Psoas muscle (tissue), 8 donors: ENCODE results near the gene ZSWIM5. TPM values are rescaled to one million over a fixed set of nuclear protein-coding genes. Genes with fewer than 3 reads are reported as not detected.

Experiments
- ATAC-seq, 4 donors: fragments of 200-7000 bp; cut with Tn5 transposase; one replicate each; pipeline ENCODE4 v1.9.1; 2020; ENCODE audit warnings: moderate library complexity in 3 of 4, mild to moderate bottlenecking in 2 of 4
- DNase-seq, 2 donors: peaks; one replicate each; pipeline ENCODE4 v3.0.0-alpha.2; 2020
- H3K27ac ChIP-seq: fragments of 200-600 bp; one replicate; pipeline ENCODE4 v1.8.0; 2022
- H3K27me3 ChIP-seq, 3 donors: fragments of 200-600 bp in 1 of 3; one replicate each; pipeline versions ENCODE4 v1.6.1 to v1.8.0; 2013 to 2022; ENCODE audit warnings: low read length in 2 of 3, mild to moderate bottlenecking in 2 of 3, moderate library complexity in 1 of 3; ENCODE audit not compliant: insufficient read depth in 3 of 3
- H3K36me3 ChIP-seq, 2 donors: fragments of 200-600 bp in 1 of 2; one replicate each; pipeline versions ENCODE4 v1.6.1 to v1.8.0; 2013 to 2022; ENCODE audit warnings: low read depth in 1 of 2, mild to moderate bottlenecking in 1 of 2, moderate library complexity in 1 of 2; ENCODE audit not compliant: insufficient read depth in 1 of 2
- H3K4me1 ChIP-seq: fragments of 200-600 bp; one replicate; pipeline ENCODE4 v1.8.0; 2022
- H3K4me3 ChIP-seq: fragments of 200-600 bp; one replicate; pipeline ENCODE4 v1.8.0; 2022; ENCODE audit warnings: mild to moderate bottlenecking
- H3K9me3 ChIP-seq: fragments of 200-600 bp; one replicate; pipeline ENCODE4 v1.8.0; 2022
- CTCF ChIP-seq: fragments of 200-600 bp; IDR thresholded peaks from one replicate; pipeline ENCODE4 v1.8.0; 2022; ENCODE audit warnings: antibody characterized with exemption
- WGBS, 3 donors: extraction: QIAGEN DNeasy Blood & Tissue Kit; methylation state at CpG; one replicate each; pipeline versions ENCODE4 v1.1.6 to v1.1.7; 2013; 5-methylcytosine and 5-hydroxymethylcytosine counted together
- intact Hi-C, 2 donors: fragments of 100-400 bp; cut with DNase I; formaldehyde crosslinking; loops; one replicate each; pipeline versions ENCODE4 v1.11.0 to v1.14.2; 2022
- polyA plus RNA-seq, 3 donors: library from polyadenylated mRNA; stranded (reverse); fragments of 200-250 nt; gene quantifications; one replicate each; pipeline ENCODE4 v1.2.3, GENCODE V29; 2013
- total RNA-seq, 4 donors: library from RNA; stranded (reverse); fragmentation: NEBNext Ultra II Directional in 2 of 4; extraction: Animal tissue kit (Norgen Biotek cat#: 25700) in 2 of 4; gene quantifications; one replicate each; pipeline versions ENCODE4 v1.2.1 to v1.2.4, GENCODE V29; 2021 to 2023
- donor health status: healthy with polysubstance abuse.
- donor health status: DM: no; HTN: no; CAD: no; lungs with moderate emphysema.
- donor health status: Bipolar disorder and iron deficiency.
- donor health status: healthy.
- donor health status: DM: yes; HTN: yes; CAD: no.
- donor health status: DM: no; HTN: no; CAD: no.
- donor health status: DM: no; HTN: no; CAD: no.
- donor health status: DM: yes; HTN: yes; CAD: no.

The ZSWIM5 gene
- total and polyA plus RNA-seq, 7 donors = 0.03 to 0.98 (median 0.50) TPM

GRCh38 chr1:45059829-45060228 lies 146.6 kb downstream of the ZSWIM5 start:
- ATAC-seq = no peak
- 70 to 82% (median 79%) methylated on average over 2 of the region's 2 CpGs for WGBS, 3 donors
- Histone ChIP-seq H3K27ac (no peak overlapping the region), H3K9me3 (no peaks in the 10 kb centered on the region), H3K4me3 (no peak overlapping the region), H3K4me1 (no peaks in the 10 kb centered on the region), H3K36me3 (no peaks in the 10 kb centered on the region), H3K27me3 (peaks cover 0 to 2% (median 0%) of the 10 kb centered on the region in 3 donors)
- TF ChIP-seq CTCF = no peak
- intact Hi-C loops = no loop called here
- DNase-seq = no peak

GRCh38 chr1:45057542-45057941 lies 148.9 kb downstream of the ZSWIM5 start:
- Histone ChIP-seq H3K4me1 (no peaks in the 10 kb centered on the region), H3K36me3 (no peaks in the 10 kb centered on the region), H3K27me3 (peaks cover 0 to 2% (median 0%) of the 10 kb centered on the region in 3 donors), H3K4me3 (no peak overlapping the region), H3K9me3 (no peaks in the 10 kb centered on the region), H3K27ac (no peak overlapping the region)
- DNase-seq (no peak), ATAC-seq (no peak)
- WGBS, 3 donors = 79 to 89% (median 87%) methylated on average over 1 of the region's 1 CpG
- TF ChIP-seq CTCF = no peak
- intact Hi-C loops = no loop called here

GRCh38 chr1:45051005-45051772 lies 155.2 kb downstream of the ZSWIM5 start:
- H3K27me3 ChIP-seq = peaks cover 0 to 2% (median 0%) of the 10 kb centered on the region in 3 donors
- no peaks in the 10 kb centered on the region for H3K36me3 ChIP-seq
- intact Hi-C loops = no loop called here
- TF ChIP-seq CTCF = no peak
- no peak overlapping the region for H3K27ac ChIP-seq
- WGBS, 3 donors = 50 to 72% (median 68%) methylated on average over 2 of the region's 2 CpGs
- H3K9me3 ChIP-seq = no peaks in the 10 kb centered on the region
- H3K4me1 ChIP-seq = peaks cover 8% of the 10 kb centered on the region
- H3K4me3 ChIP-seq = no peak overlapping the region
- ATAC-seq (no peak), DNase-seq (no peak)

GRCh38 chr1:45047032-45047431 lies 159.4 kb downstream of the ZSWIM5 start:
- ATAC-seq (peak; percentile 83 to 94 (median 91)), DNase-seq (no peak)
- H3K9me3 ChIP-seq = no peaks in the 10 kb centered on the region
- peaks cover 8% of the 10 kb centered on the region for H3K4me1 ChIP-seq
- no peaks in the 10 kb centered on the region for H3K36me3 ChIP-seq
- H3K27ac ChIP-seq = peak overlapping the region; percentile 68
- TF ChIP-seq CTCF = no peak
- peaks cover 0 to 2% (median 0%) of the 10 kb centered on the region in 3 donors for H3K27me3 ChIP-seq
- intact Hi-C loops = no loop called here
- no peak overlapping the region for H3K4me3 ChIP-seq
- 30 to 77% (median 45%) methylated on average over 5 of the region's 5 CpGs for WGBS, 3 donors
